Astrocyte of the spinal cord (primary cell): ENCODE measurements around the gene APEH.

Experiments used
- DNase-seq: peaks from one replicate; pipeline ENCODE4 v3.0.0; 2011; ENCODE audit warnings: low read depth, low spot score
- H3K4me3 ChIP-seq: 2 replicates; pipeline ENCODE4 v1.5.1; 2011; ENCODE audit warnings: low read depth, mild to moderate bottlenecking, low read length, moderate library complexity
- CTCF ChIP-seq: IDR thresholded peaks from 2 replicates; pipeline ENCODE4 v1.5.1; 2012; ENCODE audit warnings: low read depth, mild to moderate bottlenecking, low read length, inconsistent platforms
- in situ Hi-C: cut with HindIII; loops from 2 replicates; pipeline ENCODE4 v1.10.0; 2017; ENCODE audit warnings: low sequenced_read_pairs

Gene APEH

DNA sequence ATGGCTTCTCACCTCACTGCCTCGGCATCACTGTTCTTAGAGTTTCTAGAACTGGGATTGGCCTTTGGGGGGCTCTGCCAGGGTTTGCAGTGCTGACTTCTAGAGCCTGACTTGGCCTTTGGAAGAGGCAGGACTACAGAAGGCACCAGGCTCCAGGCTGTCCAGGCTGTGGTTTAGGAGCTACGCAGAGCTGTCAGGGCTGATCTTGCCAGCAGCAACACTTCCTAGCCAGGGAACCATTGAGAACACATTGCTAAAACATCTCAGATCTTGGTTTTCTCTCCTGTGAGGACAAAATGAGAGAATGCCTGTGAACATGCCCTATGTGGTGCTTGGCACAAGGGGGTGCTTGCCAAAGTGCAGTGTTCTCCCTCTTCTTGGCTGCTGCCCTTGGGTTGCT is 34.6 kb upstream of the APEH start:
- DNase-seq, result no peak
- no peak for TF ChIP-seq CTCF
- in situ Hi-C loops, result no loop called here

GRCh38 chr3:49641292-49641691 is 32.9 kb upstream of the APEH start:
- in situ Hi-C loops, result no loop called here
- H3K4me3 ChIP-seq, result no peak overlapping the region
- no peak for DNase-seq
- no peak for TF ChIP-seq CTCF

More for the DNA sequence above, 34.6 kb upstream of the APEH start:
- no peak overlapping the region for H3K4me3 ChIP-seq

- no peak overlapping the region for H3K4me3 ChIP-seq
- in situ Hi-C loops, result no loop called here
- no peak for DNase-seq
- TF ChIP-seq CTCF, result no peak
Measured at GRCh38 chr3:49641921-49642707, 32.0 kb upstream of the APEH start.

DNA sequence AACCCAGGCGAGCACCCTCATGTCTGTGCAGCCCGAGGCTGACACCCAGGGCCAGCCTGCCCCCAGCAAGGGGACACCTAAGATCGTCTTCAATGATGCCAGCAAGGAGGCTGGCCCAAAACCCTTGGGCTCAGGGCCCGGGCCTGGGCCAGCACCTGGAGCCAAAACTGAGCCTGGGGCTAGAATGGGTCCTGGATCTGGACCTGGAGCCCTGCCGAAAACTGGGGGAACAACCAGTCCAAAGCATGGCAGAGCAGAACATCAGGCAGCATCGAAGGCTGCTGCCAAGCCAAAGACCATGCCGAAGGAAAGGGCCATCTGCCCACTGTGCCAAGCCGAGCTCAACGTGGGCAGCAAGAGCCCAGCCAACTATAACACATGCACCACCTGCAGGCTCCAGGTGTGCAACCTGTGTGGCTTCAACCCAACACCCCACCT is 31.4 kb upstream of the APEH start:
- TF ChIP-seq CTCF, result no peak
- H3K4me3 ChIP-seq, result no peak overlapping the region
- DNase-seq, result no peak
- in situ Hi-C loops, result no loop called here

- no peak for TF ChIP-seq CTCF
- DNase-seq, result no peak
- no peak overlapping the region for H3K4me3 ChIP-seq
- in situ Hi-C loops, result no loop called here
Measured at GRCh38 chr3:49644684-49645083, 29.5 kb upstream of the APEH start.

- H3K4me3 ChIP-seq, result no peak overlapping the region
- no peak for DNase-seq
- in situ Hi-C loops, result no loop called here
- TF ChIP-seq CTCF, result no peak
Measured at GRCh38 chr3:49646236-49646635, 27.9 kb upstream of the APEH start.
